IMR-90 (cell line): ENCODE results near the gene PIK3C2B. TPM values are rescaled to one million over a fixed set of nuclear protein-coding genes. Genes with fewer than 3 reads are reported as not detected.

Experiments
- ATAC-seq: fragments of 200-7000 bp; cut with Tn5 transposase; 2 replicates; pipeline ENCODE4 v1.9.1; 2020; ENCODE audit warnings: low read depth, mild to moderate bottlenecking, moderate library complexity
- BruUV-seq: library from RNA; stranded (reverse); fragments of 400-500 nt; replicated peaks from 2 replicates; lab custom pipeline; 2021; lab: Mats Ljungman, UMichigan
- CTCF ChIA-PET: fragments of 300-600 bp; formaldehyde crosslinking; extraction: SDS; loops from one replicate; lab custom pipeline; 2021; ENCODE audit warnings: antibody characterized with exemption; lab: Yijun Ruan, JAX
- POLR2A ChIA-PET: fragments of 300-600 bp; sonication (Branson Sonifier 250); formaldehyde crosslinking; loops from one replicate; lab custom pipeline; 2022; ENCODE audit warnings: antibody characterized with exemption; ENCODE audit not compliant: unreplicated experiment; lab: Charles Lee
- DNase-seq: peaks from one replicate; pipeline ENCODE4 v3.0.0; 2013
- H2AFZ ChIP-seq: replicated peaks from 2 replicates; pipeline ENCODE3; 2013; ENCODE audit warnings: low read length, mild to moderate bottlenecking; ENCODE audit not compliant: poor library complexity
- H2AK5ac ChIP-seq: 2 replicates; pipeline ENCODE4 v1.6.1; 2013; ENCODE audit warnings: low read depth, low read length, inconsistent platforms
- H2AK9ac ChIP-seq: replicated peaks from 2 replicates; pipeline ENCODE3; 2013; ENCODE audit warnings: mild to moderate bottlenecking, low read depth, low read length, moderate library complexity; ENCODE audit not compliant: poor library complexity
- H2BK120ac ChIP-seq: 2 replicates; pipeline ENCODE4 v1.6.1; 2013; ENCODE audit warnings: low read depth, low read length, inconsistent platforms
- H2BK15ac ChIP-seq: 3 replicates; pipeline ENCODE4 v1.6.1; 2013; ENCODE audit warnings: low read depth, low read length, inconsistent platforms
- H2BK20ac ChIP-seq: 2 replicates; pipeline ENCODE4 v1.6.1; 2013; ENCODE audit warnings: low read depth, mild to moderate bottlenecking, inconsistent platforms, low read length, moderate library complexity
- H2BK5ac ChIP-seq: 2 replicates; pipeline ENCODE4 v1.6.1; 2013; ENCODE audit warnings: mild to moderate bottlenecking, low read depth, low read length, inconsistent platforms; ENCODE audit not compliant: poor library complexity, severe bottlenecking
- H3K14ac ChIP-seq: replicated peaks from 2 replicates; pipeline ENCODE4 v1.6.1; 2013; ENCODE audit warnings: low read depth, low read length, inconsistent platforms
- H3K18ac ChIP-seq: 2 replicates; pipeline ENCODE4 v1.6.1; 2013; ENCODE audit warnings: low read depth, low read length, control low read depth
- H3K23ac ChIP-seq: 2 replicates; pipeline ENCODE4 v1.6.1; 2013; ENCODE audit warnings: low read depth, low read length, inconsistent platforms
- H3K27ac ChIP-seq: 2 replicates; pipeline ENCODE4 v1.5.1; 2013; ENCODE audit warnings: mild to moderate bottlenecking, control low read depth, low read length; ENCODE audit not compliant: insufficient read depth
- H3K27me3 ChIP-seq: 2 replicates; pipeline ENCODE4 v1.6.1; 2013; ENCODE audit warnings: low read length; ENCODE audit not compliant: control insufficient read depth, insufficient read depth
- H3K36me3 ChIP-seq: 2 replicates; pipeline ENCODE4 v1.6.1; 2013; ENCODE audit warnings: low read length, mixed read lengths; ENCODE audit not compliant: control insufficient read depth, insufficient read depth
- H3K4ac ChIP-seq: 2 replicates; pipeline ENCODE4 v1.6.1; 2013; ENCODE audit warnings: low read depth, low read length, inconsistent platforms
- H3K4me1 ChIP-seq: 2 replicates; pipeline ENCODE4 v1.6.1; 2013; ENCODE audit warnings: low read length, mixed read lengths; ENCODE audit not compliant: control insufficient read depth, insufficient read depth
- H3K4me2 ChIP-seq: 2 replicates; pipeline ENCODE4 v1.6.1; 2013; ENCODE audit warnings: low read depth, mild to moderate bottlenecking, control low read depth, low read length, moderate library complexity
- H3K4me3 ChIP-seq: 2 replicates; pipeline ENCODE4 v1.5.1; 2013; ENCODE audit warnings: low read depth, mild to moderate bottlenecking, control low read depth, low read length, moderate library complexity; ENCODE audit not compliant: insufficient read depth
- H3K56ac ChIP-seq: 2 replicates; pipeline ENCODE4 v1.6.1; 2013; ENCODE audit warnings: low read length, inconsistent platforms; ENCODE audit not compliant: insufficient read depth; ENCODE audit errors: extremely low read depth
- H3K79me1 ChIP-seq, 2 experiments: 2 replicates each; pipeline ENCODE4 v1.6.1; 2013; ENCODE audit warnings: low read length in 2 of 2, inconsistent platforms in 1 of 2, low read depth in 1 of 2
- H3K9ac ChIP-seq: 2 replicates; pipeline ENCODE4 v1.6.1; 2013; ENCODE audit warnings: low read depth, low read length, control low read depth
- H3K9me1 ChIP-seq: 2 replicates; pipeline ENCODE4 v1.6.1; 2013; ENCODE audit warnings: low read length, inconsistent platforms; ENCODE audit not compliant: insufficient read depth
- H3K9me3 ChIP-seq: 2 replicates; pipeline ENCODE4 v1.6.1; 2013; ENCODE audit warnings: low read length; ENCODE audit not compliant: control insufficient read depth, insufficient read depth
- H4K20me1 ChIP-seq: 2 replicates; pipeline ENCODE4 v1.6.1; 2013; ENCODE audit warnings: low read length, inconsistent platforms; ENCODE audit not compliant: insufficient read depth
- H4K5ac ChIP-seq: 2 replicates; pipeline ENCODE4 v1.6.1; 2013; ENCODE audit warnings: mild to moderate bottlenecking, low read depth, low read length, control low read depth
- H4K8ac ChIP-seq, 2 experiments: 2 replicates each; pipeline ENCODE4 v1.6.1; 2013; ENCODE audit warnings: low read depth in 2 of 2, low read length in 2 of 2, control low read depth in 1 of 2, inconsistent platforms in 1 of 2
- H4K91ac ChIP-seq: 2 replicates; pipeline ENCODE4 v1.6.1; 2013; ENCODE audit warnings: low read depth, low read length, inconsistent platforms; ENCODE audit not compliant: insufficient read depth
- CEBPB ChIP-seq: IDR thresholded peaks from 2 replicates; pipeline ENCODE4 v1.6.1; 2012; ENCODE audit warnings: low read depth, low read length, improper control_type of control experiment
- CHD1 ChIP-seq: IDR thresholded peaks from 2 replicates; pipeline ENCODE4 v1.6.1; 2012; ENCODE audit warnings: low read depth, low read length, improper control_type of control experiment
- MAZ ChIP-seq: IDR thresholded peaks from 2 replicates; pipeline ENCODE4 v1.6.1; 2012; ENCODE audit warnings: low read depth, mild to moderate bottlenecking, low read length, improper control_type of control experiment, moderate library complexity, borderline replicate concordance
- NFE2L2 ChIP-seq: fragments of 150-350 bp; IDR thresholded peaks from 2 replicates; pipeline ENCODE4 v1.6.1; 2016; ENCODE audit warnings: low read depth, mild to moderate bottlenecking, low read length
- POLR2A ChIP-seq: IDR thresholded peaks from 2 replicates; pipeline ENCODE4 v1.6.1; 2012; ENCODE audit warnings: mild to moderate bottlenecking, low read depth, low read length
- RFX5 ChIP-seq: IDR thresholded peaks from 2 replicates; pipeline ENCODE4 v1.8.0; 2012; ENCODE audit warnings: low read depth, mild to moderate bottlenecking, low read length, moderate library complexity
- dilution Hi-C: fragments of 300-500 bp; cut with HindIII; formaldehyde crosslinking; loops from one replicate; pipeline ENCODE4 v1.14.3; 2018; ENCODE audit warnings: low sequenced_read_pairs; ENCODE audit not compliant: unreplicated experiment
- in situ Hi-C: fragments of 300-500 bp; cut with MboI; formaldehyde crosslinking; loops from 3 replicates; pipeline ENCODE4 v1.14.3; 2019; ENCODE audit warnings: low sequenced_read_pairs, inconsistent platforms, mixed read lengths
- intact Hi-C: fragments of 100-400 bp; cut with micrococcal nuclease; formaldehyde crosslinking; loops from 2 replicates; pipeline ENCODE4 v1.10.0; 2022
- polyA plus RNA-seq, 3 experiments: library from polyadenylated mRNA; depleted of rRNA; stranded (reverse); fragments of >200 nt; gene quantifications; 2 replicates each; pipeline ENCODE4 v1.2.3, GENCODE V29; 2012; ENCODE audit warnings: low replicate concordance in 1 of 3
- total RNA-seq: library from RNA; depleted of rRNA; stranded (reverse); fragments of >200 nt; gene quantifications from 2 replicates; pipeline ENCODE4 v1.2.3, GENCODE V29; 2012
- TF ChIP-seq, protein P1 (sequence below): fragments of 150-350 bp; IDR thresholded peaks from 2 replicates; pipeline ENCODE4 v1.6.1; 2017; ENCODE audit warnings: mild to moderate bottlenecking, antibody characterized with exemption, low read length, low read depth

PIK3C2B gene
- total and polyA plus RNA-seq, 2 of the 4 experiments (the other 2 are of a cell fraction): 1.1 to 2.9 TPM

DNA sequence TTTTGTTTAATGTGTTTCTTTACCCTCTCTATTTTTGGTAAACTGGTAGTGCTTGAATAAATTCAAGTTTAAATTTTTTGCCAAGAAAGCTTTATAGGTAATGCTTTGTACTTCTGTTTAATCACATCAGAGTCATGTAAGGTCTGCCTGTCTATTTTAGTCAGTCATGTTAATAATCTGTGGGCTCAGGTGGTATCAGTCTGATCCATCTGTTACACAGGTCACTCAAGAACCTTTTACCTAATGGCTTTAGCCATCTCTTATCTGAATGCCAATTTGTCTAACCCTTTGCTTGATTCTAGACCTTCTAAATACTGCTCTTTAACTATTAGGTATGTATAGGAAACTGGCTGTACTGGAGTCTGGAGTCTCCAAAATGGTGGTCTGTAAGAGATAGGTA, 38.2 kb upstream of the PIK3C2B start:
- no peak overlapping the region for H3K4me2 ChIP-seq
- H3K9ac ChIP-seq: no peak overlapping the region
- ChIA-PET POLR2A (no interaction called here), CTCF (no interaction called here)
- H2BK120ac ChIP-seq: no peak overlapping the region
- H3K9me3 ChIP-seq: no peaks in the 10 kb centered on the region
- peaks cover 5% of the 10 kb centered on the region; the same call in 1 of the 2 replicates for H4K20me1 ChIP-seq
- H2BK20ac ChIP-seq: no peak overlapping the region
- no peaks in the 10 kb centered on the region for H3K4me1 ChIP-seq
- H3K27me3 ChIP-seq: no peaks in the 10 kb centered on the region
- no peak overlapping the region for H3K23ac ChIP-seq
- H2AFZ ChIP-seq: no peak overlapping the region
- H2BK15ac ChIP-seq: no peak overlapping the region
- intact Hi-C loops: no loop called here
- dilution Hi-C loops: no loop called here
- no peak overlapping the region for H4K5ac ChIP-seq
- no TSS peak for BruUV-seq
- H3K4me3 ChIP-seq: no peak overlapping the region
- H3K14ac ChIP-seq: no peak overlapping the region
- H3K36me3 ChIP-seq: peaks cover 42% of the 10 kb centered on the region
- H3K9me1 ChIP-seq: no peaks in the 10 kb centered on the region
- no peak overlapping the region for H3K18ac ChIP-seq
- no peak overlapping the region for H2BK5ac ChIP-seq
- DNase-seq (no peak), ATAC-seq (no peak)
- H4K91ac ChIP-seq: no peak overlapping the region
- H2AK9ac ChIP-seq: no peak overlapping the region
- H3K4ac ChIP-seq: no peak overlapping the region
- no peak overlapping the region for H3K56ac ChIP-seq
- no peak overlapping the region for H3K27ac ChIP-seq
- no peak for TF ChIP-seq RFX5
- TF ChIP-seq MAZ: no peak
- TF ChIP-seq, protein P1, sequence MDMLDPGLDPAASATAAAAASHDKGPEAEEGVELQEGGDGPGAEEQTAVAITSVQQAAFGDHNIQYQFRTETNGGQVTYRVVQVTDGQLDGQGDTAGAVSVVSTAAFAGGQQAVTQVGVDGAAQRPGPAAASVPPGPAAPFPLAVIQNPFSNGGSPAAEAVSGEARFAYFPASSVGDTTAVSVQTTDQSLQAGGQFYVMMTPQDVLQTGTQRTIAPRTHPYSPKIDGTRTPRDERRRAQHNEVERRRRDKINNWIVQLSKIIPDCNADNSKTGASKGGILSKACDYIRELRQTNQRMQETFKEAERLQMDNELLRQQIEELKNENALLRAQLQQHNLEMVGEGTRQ: no peak
- TF ChIP-seq CEBPB: no peak
- no peak for TF ChIP-seq CHD1
- TF ChIP-seq NFE2L2: no peak
- TF ChIP-seq POLR2A: no peak
- H3K79me1 ChIP-seq: peaks cover 8 to 16% of the 10 kb centered on the region in 2 experiments; a peak in 3 of 4 replicates
- H2AK5ac ChIP-seq: no peak overlapping the region
- H4K8ac ChIP-seq: no peak overlapping the region
- in situ Hi-C loops: no loop called here
